SK-N-SH (cell line): ENCODE results near the gene STX3. TPM values are rescaled to one million over a fixed set of nuclear protein-coding genes. Genes with fewer than 3 reads are reported as not detected.

Experiments
- CTCF ChIA-PET: fragments of 300-600, 350-600 bp; formaldehyde crosslinking; extraction: SDS; loops from one replicate; lab custom pipeline; 2021; lab: Yijun Ruan, JAX
- POLR2A ChIA-PET: fragments of 350-600 bp; sonication (Branson Sonifier 250); formaldehyde crosslinking; extraction: SDS; loops from one replicate; lab custom pipeline; 2020; ENCODE audit warnings: antibody characterized with exemption, inconsistent platforms; lab: Yijun Ruan, JAX
- DNase-seq: peaks from one replicate; pipeline ENCODE4 v3.0.0; 2012
- H2AFZ ChIP-seq: fragments of 200-600 bp; sonication (generic); 2 replicates; pipeline ENCODE4 v1.8.1; 2016; ENCODE audit warnings: antibody characterized with exemption, mild to moderate bottlenecking, low read depth
- H3F3A ChIP-seq: fragments of 200-600 bp; sonication (generic); replicated peaks from 2 replicates; pipeline ENCODE3; 2016; ENCODE audit warnings: antibody characterized with exemption, mild to moderate bottlenecking; ENCODE audit not compliant: insufficient read depth
- H3K27ac ChIP-seq, 2 experiments: fragments of 200-500 bp in 1 of 2; fragments of 200-600 bp in 1 of 2; sonication (Bioruptor generic) in 1 of 2; sonication (generic), shearing (Covaris generic) in 1 of 2; 2 replicates each; pipeline versions ENCODE4 v1.5.1 to v1.6.1; 2014 to 2016; ENCODE audit warnings: low read depth in 2 of 2, inconsistent platforms in 1 of 2, low read length in 1 of 2, mild to moderate bottlenecking in 1 of 2, mixed read lengths in 1 of 2
- H3K27me3 ChIP-seq: fragments of 200-600 bp; sonication (generic), shearing (Covaris generic); 2 replicates; pipeline ENCODE4 v1.6.1; 2016; ENCODE audit warnings: mixed run types; ENCODE audit not compliant: insufficient read depth
- H3K36me3 ChIP-seq, 2 experiments: fragments of 200-500 bp in 1 of 2; fragments of 200-600 bp in 1 of 2; sonication (Bioruptor generic) in 1 of 2; sonication (generic) in 1 of 2; replicated peaks in 1 of 2; 2 replicates each; pipeline versions ENCODE3 to v1.5.1; 2014 to 2016; ENCODE audit warnings: low read length in 1 of 2, mild to moderate bottlenecking in 1 of 2; ENCODE audit not compliant: insufficient read depth in 2 of 2, control insufficient read depth in 1 of 2
- H3K4me1 ChIP-seq, 2 experiments: fragments of 200-500 bp in 1 of 2; fragments of 200-600 bp in 1 of 2; sonication (Bioruptor generic) in 1 of 2; sonication (generic), shearing (Covaris generic) in 1 of 2; 2 replicates each; pipeline versions ENCODE4 v1.5.1 to v1.6.1; 2014 to 2016; ENCODE audit warnings: low read depth in 1 of 2, low read length in 1 of 2, mixed run types in 1 of 2; ENCODE audit not compliant: insufficient read depth in 2 of 2, control insufficient read depth in 1 of 2
- H3K4me2 ChIP-seq: fragments of 200-600 bp; sonication (generic), shearing (Covaris generic); 2 replicates; pipeline ENCODE4 v1.6.1; 2017; ENCODE audit warnings: mixed run types
- H3K4me3 ChIP-seq, 2 experiments: fragments of 200-500 bp in 1 of 2; fragments of 200-600 bp in 1 of 2; sonication (Bioruptor generic) in 1 of 2; sonication (generic), shearing (Covaris generic) in 1 of 2; 2 replicates each; pipeline versions ENCODE4 v1.5.1 to v1.8.1; 2014 to 2016; ENCODE audit warnings: low read depth in 2 of 2, inconsistent platforms in 1 of 2, low read length in 1 of 2, mild to moderate bottlenecking in 1 of 2, mixed read lengths in 1 of 2, moderate library complexity in 1 of 2
- H3K79me2 ChIP-seq: fragments of 200-600 bp; sonication (generic); 2 replicates; pipeline ENCODE4 v1.8.1; 2017; ENCODE audit warnings: mild to moderate bottlenecking; ENCODE audit not compliant: insufficient read depth
- H3K9ac ChIP-seq: fragments of 200-600 bp; sonication (generic); 2 replicates; pipeline ENCODE4 v1.6.1; 2017; ENCODE audit warnings: mixed run types
- H3K9me2 ChIP-seq: fragments of 200-600 bp; sonication (generic); 2 replicates; pipeline ENCODE4 v1.6.1; 2017; ENCODE audit warnings: mixed run types
- H3K9me3 ChIP-seq: fragments of 200-600 bp; sonication (generic); 2 replicates; pipeline ENCODE4 v1.6.1; 2017; ENCODE audit warnings: mixed run types, mild to moderate bottlenecking, moderate library complexity
- H4K20me1 ChIP-seq: fragments of 200-600 bp; sonication (generic); 2 replicates; pipeline ENCODE4 v1.6.1; 2017; ENCODE audit warnings: mild to moderate bottlenecking, mixed run types; ENCODE audit not compliant: insufficient read depth
- CTCF ChIP-seq: fragments of 200-600 bp; sonication (generic); IDR thresholded peaks from 2 replicates; pipeline ENCODE4 v1.6.1; 2017; ENCODE audit warnings: antibody characterized with exemption, mild to moderate bottlenecking, moderate library complexity
- GATA2 ChIP-seq: sonication (generic); formaldehyde crosslinking; IDR thresholded peaks from 2 replicates; pipeline ENCODE4 v1.5.0; 2020; ENCODE audit warnings: mild to moderate bottlenecking, missing genetic modification reagents
- MEF2A ChIP-seq: IDR thresholded peaks from 2 replicates; pipeline ENCODE4 v1.4.0; 2012; ENCODE audit warnings: low read depth, borderline replicate concordance
- NFIC ChIP-seq: IDR thresholded peaks from 2 replicates; pipeline ENCODE4 v1.4.0; 2012; ENCODE audit warnings: borderline replicate concordance
- SMC3 ChIP-seq: IDR thresholded peaks from 2 replicates; pipeline ENCODE4 v1.6.1; 2012; ENCODE audit warnings: low read depth, low read length, improper control_type of control experiment
- TEAD4 ChIP-seq: IDR thresholded peaks from 2 replicates; pipeline ENCODE4 v1.4.0; 2012; ENCODE audit warnings: mild to moderate bottlenecking, borderline replicate concordance; ENCODE audit not compliant: insufficient read depth
- USF1 ChIP-seq: IDR thresholded peaks from 2 replicates; pipeline ENCODE4 v1.4.0; 2012; ENCODE audit warnings: low read depth, borderline replicate concordance
- ZBTB33 ChIP-seq: IDR thresholded peaks from 2 replicates; pipeline ENCODE4 v1.4.0; 2012; ENCODE audit warnings: low read depth, borderline replicate concordance
- WGBS: methylation state at CpG from one replicate; pipeline ENCODE4 v1.1.6; 2017; ENCODE audit warnings: low lambda C conversion rate; 5-methylcytosine and 5-hydroxymethylcytosine counted together
- polyA plus RNA-seq, 3 experiments: library from polyadenylated mRNA; depleted of rRNA; stranded (reverse); fragments of >200 nt; gene quantifications; 2 replicates each; pipeline ENCODE4 v1.2.3, GENCODE V29; 2012

Gene STX3
- polyA plus RNA-seq, 1 of the 3 experiments (the other 2 are of a cell fraction), result 21.4 TPM

- Histone ChIP-seq H2AFZ (no peak within 1 kb of the TSS), H3K27me3 (no peaks in the 10 kb centered on the region), H4K20me1 (no peaks in the 10 kb centered on the region), H3K9me2 (no peaks in the 10 kb centered on the region), H3K4me1 (peaks cover 0 to 3% of the 10 kb centered on the region in 2 experiments; a peak in 1 of 4 replicates), H3K4me2 (no peak within 1 kb of the TSS), H3K9me3 (no peaks in the 10 kb centered on the region), H3K27ac (no peak within 1 kb of the TSS), H3K79me2 (no peaks in the 10 kb centered on the region), H3F3A (peaks cover 8% of the 10 kb centered on the region), H3K4me3 (no peak within 1 kb of the TSS), H3K36me3 (no peaks in the 10 kb centered on the region), H3K9ac (no peak within 1 kb of the TSS)
- WGBS, result 73% methylated on average over 2 of the region's 2 CpGs
- TF ChIP-seq USF1 (no peak), SMC3 (no peak), GATA2 (CRISPR knock-in tag) (no peak)
- CTCF ChIA-PET, result no interaction called here
- POLR2A ChIA-PET, result no interaction called here
- no peak for DNase-seq
Observed at GRCh38 chr11:59713745-59714144, 41.4 kb upstream of the STX3 start, which contains the start of gene OR10V1. TSS of gene OR10V1 (minus strand) at chr11:59713845. CDS start at chr11:59713845, 0 bp downstream.

- TF ChIP-seq TEAD4 (no peak), CTCF (no peak), NFIC (no peak), MEF2A (no peak)
- TF ChIP-seq, all 33 proteins: peak for 0
- H3K27me3 ChIP-seq, result no peaks in the 10 kb centered on the region
- no peaks in the 10 kb centered on the region for H4K20me1 ChIP-seq
- H3K4me1 ChIP-seq, result no peaks in the 10 kb centered on the region
- POLR2A ChIA-PET, result no interaction called here
- no peaks in the 10 kb centered on the region for H3F3A ChIP-seq
- H3K36me3 ChIP-seq, result no peaks in the 10 kb centered on the region
- no peaks in the 10 kb centered on the region for H3K9me3 ChIP-seq
- H3K4me2 ChIP-seq, result no peak overlapping the region
- H3K9ac ChIP-seq, result no peak overlapping the region
- no peak overlapping the region for H3K27ac ChIP-seq
- H2AFZ ChIP-seq, result no peak overlapping the region
- WGBS, result 56% methylated on average over 3 of the region's 3 CpGs
- no peak overlapping the region for H3K4me3 ChIP-seq
- CTCF ChIA-PET, result interaction anchor here (1.2 kb wide), 1 partner anchor 38 kb away, joined by 4 read pairs; no protein-coding TSS in a partner anchor
- H3K9me2 ChIP-seq, result no peaks in the 10 kb centered on the region
- no peak for DNase-seq
- H3K79me2 ChIP-seq, result no peaks in the 10 kb centered on the region
Observed at GRCh38 chr11:59716051-59716450, 39.1 kb upstream of the STX3 start.

GRCh38 chr11:59719556-59719955, 35.6 kb upstream of the STX3 start:
- 49% methylated on average over 2 of the region's 2 CpGs for WGBS

More at GRCh38 chr11:59719556-59719955, 35.6 kb upstream of the STX3 start:
- Histone ChIP-seq H3F3A (no peaks in the 10 kb centered on the region), H2AFZ (no peak overlapping the region), H3K4me3 (no peak overlapping the region), H4K20me1 (no peaks in the 10 kb centered on the region), H3K9me2 (no peaks in the 10 kb centered on the region)
- no peak for TF ChIP-seq ZBTB33
- TF ChIP-seq, all 33 proteins: peak for 0
- POLR2A ChIA-PET, result no interaction called here
- no peaks in the 10 kb centered on the region for H3K36me3 ChIP-seq
- H3K9me3 ChIP-seq, result no peaks in the 10 kb centered on the region
- no peaks in the 10 kb centered on the region for H3K4me1 ChIP-seq
- DNase-seq, result no peak
- no peaks in the 10 kb centered on the region for H3K27me3 ChIP-seq
- no peaks in the 10 kb centered on the region for H3K79me2 ChIP-seq
- CTCF ChIA-PET, result no interaction called here
- H3K9ac ChIP-seq, result no peak overlapping the region
- no peak overlapping the region for H3K4me2 ChIP-seq
- no peak overlapping the region for H3K27ac ChIP-seq
